DMS114 treated with DMSO at 0.1 percent for 48 hours (cell line): Measurements from ENCODE around the gene NEU4.
"Not testable (repeated sequence)": the region's sequence is repeated elsewhere in the genome, so short reads cannot be mapped to it uniquely, and the experiment has no call there.

Experiments used
- DNase-seq: peaks from one replicate; lab custom pipeline; 2025; ENCODE audit not compliant: unreplicated experiment; lab: John Stamatoyannopoulos, UW

Gene NEU4

DNA sequence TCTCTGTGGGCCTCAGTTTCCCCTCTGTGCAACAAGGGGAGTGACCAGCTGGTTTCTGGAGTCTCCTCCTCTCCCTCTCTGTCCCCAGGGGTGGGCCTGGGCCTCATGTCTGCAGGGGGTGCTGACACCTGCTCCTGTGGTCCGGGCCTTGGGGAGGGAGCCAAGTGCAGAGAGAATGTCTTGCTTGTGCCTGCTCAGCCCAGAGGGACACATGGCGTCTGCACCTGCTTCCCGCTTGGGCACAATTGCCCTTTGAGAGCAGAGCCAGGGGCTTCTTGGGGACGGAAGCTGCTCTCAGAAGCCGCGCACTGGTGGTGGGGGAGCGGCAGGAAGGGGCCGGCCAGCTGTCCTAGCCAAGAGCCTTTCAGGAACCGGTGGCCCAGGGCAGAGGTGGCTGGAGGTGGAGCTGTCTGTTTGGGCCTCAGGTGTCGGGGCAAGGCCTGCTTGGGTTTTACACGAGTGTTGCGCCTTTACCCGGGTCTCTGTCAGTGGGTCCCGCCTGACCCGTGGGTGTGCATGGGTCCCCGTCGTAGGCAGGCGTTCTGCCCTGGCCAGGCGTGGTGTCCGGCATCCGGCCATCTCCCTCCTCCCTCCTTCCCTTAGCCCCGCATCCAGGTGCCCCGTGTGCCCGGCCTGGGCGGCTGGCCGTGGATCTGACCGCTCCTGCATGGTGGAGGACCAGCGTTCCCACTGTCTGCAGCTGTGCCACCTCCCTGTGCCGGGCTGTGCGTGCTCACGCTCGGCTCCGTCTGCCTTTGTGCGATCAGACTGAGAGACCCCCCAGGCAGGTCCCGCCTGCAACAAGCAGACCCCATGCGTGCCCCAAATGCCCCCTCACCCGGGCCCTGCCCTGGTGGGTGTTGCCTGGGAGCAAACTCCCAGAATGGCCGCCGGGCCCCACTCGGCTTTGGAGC is 4.0 kb downstream of the NEU4 start:
- DNase-seq = no peak

DNA sequence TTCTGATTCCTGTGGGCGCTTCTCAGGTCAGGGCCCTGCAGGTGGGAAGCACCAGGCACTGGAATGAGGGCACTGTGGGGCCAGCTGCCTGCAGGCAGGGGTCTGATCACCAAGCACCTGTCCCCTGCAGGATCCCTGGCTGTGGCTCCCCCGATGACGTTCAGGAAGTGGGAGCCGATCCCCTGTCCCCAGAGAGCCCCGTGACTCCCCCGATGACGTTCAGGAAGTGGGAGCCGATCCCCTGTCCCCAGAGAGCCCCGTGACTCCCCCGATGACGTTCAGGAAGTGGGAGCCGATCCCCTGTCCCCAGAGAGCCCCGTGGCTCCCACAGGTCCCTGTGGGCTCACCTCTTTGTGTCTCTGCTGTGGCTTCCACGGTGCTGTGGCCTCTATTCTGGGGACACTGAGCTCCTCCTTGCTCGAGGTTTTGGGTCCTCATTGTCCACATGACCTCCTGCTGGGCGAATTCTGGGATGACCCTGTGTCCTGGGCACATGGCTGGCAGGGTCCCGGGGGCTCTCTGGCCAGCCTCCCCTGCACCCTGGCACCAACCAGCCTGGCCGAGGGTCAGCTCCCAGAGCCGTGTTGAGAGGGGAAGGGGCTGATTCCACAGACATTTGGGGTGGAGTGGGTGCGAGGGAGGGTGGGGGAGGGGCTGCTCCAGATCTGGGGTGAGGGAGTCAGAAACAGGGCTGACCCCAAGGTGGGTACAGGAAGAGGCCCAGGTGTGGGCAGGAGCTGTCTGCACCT is 4.8 kb downstream of the NEU4 start:
- no peak for DNase-seq

GRCh38 chr2:241814393-241814642 is 5.3 kb downstream of the NEU4 start:
- DNase-seq = no peak

DNA sequence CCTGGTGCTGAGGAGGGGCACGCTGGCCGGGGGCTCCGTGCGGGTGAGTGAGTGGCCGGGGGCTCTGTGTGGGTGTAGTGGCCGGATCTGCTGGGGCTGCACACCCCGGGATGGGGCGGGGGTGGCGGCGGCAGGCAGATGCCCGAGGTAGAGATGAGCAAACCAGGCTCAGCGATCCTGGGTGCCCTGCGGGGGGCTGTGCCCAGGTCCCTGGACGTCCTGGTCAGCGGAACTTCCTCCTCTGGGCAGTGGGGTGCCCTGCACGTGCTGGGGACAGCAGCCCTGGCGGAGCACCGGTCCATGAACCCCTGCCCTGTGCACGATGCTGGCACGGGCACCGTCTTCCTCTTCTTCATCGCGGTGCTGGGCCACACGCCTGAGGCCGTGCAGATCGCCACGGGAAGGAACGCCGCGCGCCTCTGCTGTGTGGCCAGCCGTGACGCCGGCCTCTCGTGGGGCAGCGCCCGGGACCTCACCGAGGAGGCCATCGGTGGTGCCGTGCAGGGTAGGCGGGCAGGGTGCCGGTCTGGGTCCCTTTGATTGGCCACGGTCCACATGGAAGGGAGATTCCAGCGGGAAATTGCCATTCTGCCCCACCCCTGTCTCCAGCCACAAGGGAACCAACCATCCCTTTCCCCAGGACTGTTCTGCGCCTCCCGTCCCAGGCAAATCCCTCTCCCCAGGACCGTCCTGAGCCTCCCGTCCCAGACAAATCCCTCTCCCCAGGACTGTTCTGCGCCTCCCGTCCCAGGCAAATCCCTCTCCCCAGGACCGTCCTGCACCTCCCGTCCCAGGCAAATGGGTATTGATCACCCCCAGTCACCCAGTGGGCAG is 5.9 kb downstream of the NEU4 start:
- DNase-seq = no peak

- DNase-seq = no peak
Observed at GRCh38 chr2:241815477-241816430, 6.8 kb downstream of the NEU4 start.

DNA sequence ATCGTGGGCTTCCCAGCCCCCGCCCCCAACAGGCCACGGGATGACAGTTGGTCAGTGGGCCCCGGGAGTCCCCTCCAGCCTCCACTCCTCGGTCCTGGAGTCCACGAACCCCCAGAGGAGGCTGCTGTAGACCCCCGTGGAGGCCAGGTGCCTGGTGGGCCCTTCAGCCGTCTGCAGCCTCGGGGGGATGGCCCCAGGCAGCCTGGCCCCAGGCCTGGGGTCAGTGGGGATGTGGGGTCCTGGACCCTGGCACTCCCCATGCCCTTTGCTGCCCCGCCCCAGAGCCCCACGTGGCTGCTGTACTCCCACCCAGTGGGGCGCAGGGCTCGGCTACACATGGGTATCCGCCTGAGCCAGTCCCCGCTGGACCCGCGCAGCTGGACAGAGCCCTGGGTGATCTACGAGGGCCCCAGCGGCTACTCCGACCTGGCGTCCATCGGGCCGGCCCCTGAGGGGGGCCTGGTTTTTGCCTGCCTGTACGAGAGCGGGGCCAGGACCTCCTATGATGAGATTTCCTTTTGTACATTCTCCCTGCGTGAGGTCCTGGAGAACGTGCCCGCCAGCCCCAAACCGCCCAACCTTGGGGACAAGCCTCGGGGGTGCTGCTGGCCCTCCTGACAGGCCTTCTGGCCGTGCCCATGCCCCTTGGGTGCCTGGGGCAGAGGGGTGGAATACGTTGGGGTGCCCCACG is 7.6 kb downstream of the NEU4 start:
- no peak for DNase-seq

GRCh38 chr2:241817126-241817820 is 8.3 kb downstream of the NEU4 start:
- no peak for DNase-seq

DNA sequence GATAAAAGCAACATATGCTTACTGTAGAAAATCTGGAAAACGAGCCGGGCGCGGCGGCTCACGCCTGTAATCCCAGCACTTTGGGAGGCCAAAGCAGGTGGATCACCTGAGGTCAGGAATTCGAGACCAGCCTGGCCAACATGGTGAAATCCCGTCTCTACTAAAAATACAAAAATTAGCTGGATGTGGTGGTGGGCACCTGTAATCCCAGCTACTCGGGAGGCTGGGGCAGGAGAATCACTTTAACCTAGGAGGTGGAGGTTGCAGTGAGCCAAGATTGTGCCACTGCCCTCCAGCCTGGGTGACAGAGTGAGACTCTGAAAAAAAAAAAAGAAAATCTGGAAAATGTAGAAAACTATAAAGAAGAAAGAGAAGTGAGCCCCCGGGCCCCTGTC is 8.8 kb downstream of the NEU4 start:
- DNase-seq = not testable (repeated sequence)

- DNase-seq = no peak
Observed at GRCh38 chr2:241818229-241818942, 9.4 kb downstream of the NEU4 start.

DNA sequence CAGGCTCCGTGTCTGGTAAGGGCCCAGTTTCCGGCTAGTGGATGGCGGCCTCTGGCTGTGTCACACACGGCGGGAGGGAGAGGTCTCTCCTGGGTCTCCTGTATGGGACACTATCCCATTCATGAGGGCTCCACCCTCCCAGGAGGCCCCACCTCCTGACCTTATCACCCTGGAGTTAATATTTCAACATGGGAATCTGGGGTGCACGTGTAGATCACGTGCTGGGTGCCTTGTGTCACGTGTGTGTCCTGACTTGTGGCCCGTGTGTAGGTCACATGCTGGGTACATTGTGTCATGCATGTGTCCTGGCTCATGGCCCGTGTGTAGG is 9.9 kb downstream of the NEU4 start:
- DNase-seq = no peak

GRCh38 chr2:241819947-241820624 is 11.1 kb downstream of the NEU4 start:
- DNase-seq = not testable (repeated sequence)

- no peak for DNase-seq
Observed at GRCh38 chr2:241820625-241821384, 11.8 kb downstream of the NEU4 start.

GRCh38 chr2:241821460-241822263 is 12.7 kb downstream of the NEU4 start:
- no peak for DNase-seq

DNA sequence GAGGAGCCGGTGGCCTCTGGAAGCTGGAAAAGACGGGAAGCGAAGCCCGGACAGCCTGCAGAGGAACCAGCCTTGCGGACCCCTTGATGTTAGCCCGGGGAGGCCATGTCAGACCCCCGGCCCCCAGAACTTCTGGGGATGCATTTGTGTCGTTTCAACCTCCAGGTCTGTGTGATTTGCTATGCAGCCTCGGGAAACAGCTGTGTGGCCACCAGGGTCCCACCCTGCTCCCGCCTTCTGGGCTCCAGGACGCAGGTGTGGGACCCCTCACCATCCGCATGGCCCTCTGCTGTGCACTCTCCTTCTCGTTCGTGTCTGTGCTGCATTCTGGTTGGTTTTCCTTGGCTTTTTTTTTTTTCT is 13.3 kb downstream of the NEU4 start:
- no peak for DNase-seq

GRCh38 chr2:241823531-241824437 is 14.8 kb downstream of the NEU4 start:
- not testable (repeated sequence) for DNase-seq

DNA sequence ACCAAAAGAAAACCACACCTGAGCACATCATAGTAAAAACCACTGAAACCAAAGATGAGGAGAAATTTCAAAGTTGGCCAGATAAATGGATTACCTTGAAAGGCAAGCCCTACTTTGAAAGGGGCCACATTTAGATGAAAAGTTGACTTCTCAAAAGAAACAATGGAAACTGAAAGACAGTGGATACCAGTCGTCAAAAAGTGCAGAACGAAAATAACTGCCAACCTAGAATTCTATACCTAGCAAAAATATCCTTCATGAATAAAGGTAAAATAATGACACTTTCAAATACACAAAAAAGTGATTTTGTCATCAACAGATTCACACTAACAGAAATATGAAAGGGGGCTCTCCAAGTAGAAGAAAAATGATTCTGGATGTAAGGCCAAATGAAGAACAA is 18.4 kb downstream of the NEU4 start:
- DNase-seq = no peak
